ENCODE results near the gene CSNK2B.

DNA sequence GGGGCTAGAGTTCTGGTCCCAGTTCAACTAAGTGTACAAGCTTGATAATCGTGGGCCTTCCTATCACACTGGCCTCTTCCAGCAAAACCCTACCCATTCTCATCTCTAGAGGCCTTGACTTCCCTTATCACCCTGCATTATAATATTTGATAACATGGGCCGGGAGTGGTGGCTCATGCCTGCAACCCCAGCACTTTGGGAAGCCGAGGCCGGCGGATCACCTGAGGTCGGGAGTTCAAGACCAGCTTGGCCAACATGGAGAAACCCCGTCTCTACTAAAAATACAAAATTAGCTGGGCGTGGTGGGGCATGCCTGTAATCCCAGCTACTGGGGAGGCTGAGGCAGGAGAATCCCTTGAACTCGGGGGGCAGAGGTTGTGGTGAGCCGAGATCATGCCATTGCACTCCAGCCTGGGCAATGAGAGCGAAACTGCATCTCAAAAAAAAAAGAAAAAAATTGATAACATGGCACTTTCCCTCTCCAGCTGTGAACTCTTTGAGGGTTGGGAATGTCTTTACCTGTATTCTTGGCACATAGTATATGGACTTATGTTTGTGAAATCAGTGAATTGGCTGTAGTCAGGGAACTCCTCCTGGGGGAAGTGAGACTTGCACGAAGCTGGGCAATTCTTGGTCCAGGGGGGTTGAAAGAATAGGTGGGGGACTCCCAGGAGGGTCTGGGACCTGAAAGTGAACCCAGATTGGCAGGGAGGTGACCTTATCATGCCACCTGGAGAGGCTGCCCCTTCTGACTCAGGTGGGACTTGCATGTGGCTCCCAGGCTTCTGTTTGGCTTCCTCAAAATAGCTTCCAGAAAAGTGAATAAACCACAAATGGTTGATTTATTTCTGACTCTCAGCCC is 4.4 kb upstream of the CSNK2B start:
- 0 out of 2 replicates have a peak, but pooled peaks have one; percentile 1 for TF ChIP-seq POLR2A (IDR thresholded peaks at IDR 0.05; ENCODE audit: low read depth, low read length)
- TF ChIP-seq POLR2AphosphoS5 (IDR thresholded peaks at IDR 0.05; ENCODE audit: low read depth, low read length) = no peak

Data from GM12892 (cell line).